IMR-90 (cell line): ENCODE data around the gene KCNH6. TPM values are rescaled to one million over a fixed set of nuclear protein-coding genes. Genes with fewer than 3 reads are reported as not detected.

Experiments
- ATAC-seq: fragments of 200-7000 bp; cut with Tn5 transposase; 2 replicates; pipeline ENCODE4 v1.9.1; 2020; ENCODE audit warnings: low read depth, mild to moderate bottlenecking, moderate library complexity
- BruUV-seq: library from RNA; stranded (reverse); fragments of 400-500 nt; replicated peaks from 2 replicates; lab custom pipeline; 2021; lab: Mats Ljungman, UMichigan
- CTCF ChIA-PET: fragments of 300-600 bp; formaldehyde crosslinking; extraction: SDS; loops from one replicate; lab custom pipeline; 2021; ENCODE audit warnings: antibody characterized with exemption; lab: Yijun Ruan, JAX
- POLR2A ChIA-PET: fragments of 300-600 bp; sonication (Branson Sonifier 250); formaldehyde crosslinking; loops from one replicate; lab custom pipeline; 2022; ENCODE audit warnings: antibody characterized with exemption; ENCODE audit not compliant: unreplicated experiment; lab: Charles Lee
- DNase-seq: peaks from one replicate; pipeline ENCODE4 v3.0.0; 2013
- H2AFZ ChIP-seq: replicated peaks from 2 replicates; pipeline ENCODE3; 2013; ENCODE audit warnings: low read length, mild to moderate bottlenecking; ENCODE audit not compliant: poor library complexity
- H2AK5ac ChIP-seq: 2 replicates; pipeline ENCODE4 v1.6.1; 2013; ENCODE audit warnings: low read depth, low read length, inconsistent platforms
- H2AK9ac ChIP-seq: replicated peaks from 2 replicates; pipeline ENCODE3; 2013; ENCODE audit warnings: mild to moderate bottlenecking, low read depth, low read length, moderate library complexity; ENCODE audit not compliant: poor library complexity
- H2BK120ac ChIP-seq: 2 replicates; pipeline ENCODE4 v1.6.1; 2013; ENCODE audit warnings: low read depth, low read length, inconsistent platforms
- H2BK15ac ChIP-seq: 3 replicates; pipeline ENCODE4 v1.6.1; 2013; ENCODE audit warnings: low read depth, low read length, inconsistent platforms
- H2BK20ac ChIP-seq: 2 replicates; pipeline ENCODE4 v1.6.1; 2013; ENCODE audit warnings: low read depth, mild to moderate bottlenecking, inconsistent platforms, low read length, moderate library complexity
- H2BK5ac ChIP-seq: 2 replicates; pipeline ENCODE4 v1.6.1; 2013; ENCODE audit warnings: mild to moderate bottlenecking, low read depth, low read length, inconsistent platforms; ENCODE audit not compliant: poor library complexity, severe bottlenecking
- H3K14ac ChIP-seq: replicated peaks from 2 replicates; pipeline ENCODE4 v1.6.1; 2013; ENCODE audit warnings: low read depth, low read length, inconsistent platforms
- H3K18ac ChIP-seq: 2 replicates; pipeline ENCODE4 v1.6.1; 2013; ENCODE audit warnings: low read depth, low read length, control low read depth
- H3K23ac ChIP-seq: 2 replicates; pipeline ENCODE4 v1.6.1; 2013; ENCODE audit warnings: low read depth, low read length, inconsistent platforms
- H3K27ac ChIP-seq: 2 replicates; pipeline ENCODE4 v1.5.1; 2013; ENCODE audit warnings: mild to moderate bottlenecking, control low read depth, low read length; ENCODE audit not compliant: insufficient read depth
- H3K27me3 ChIP-seq: 2 replicates; pipeline ENCODE4 v1.6.1; 2013; ENCODE audit warnings: low read length; ENCODE audit not compliant: control insufficient read depth, insufficient read depth
- H3K36me3 ChIP-seq: 2 replicates; pipeline ENCODE4 v1.6.1; 2013; ENCODE audit warnings: low read length, mixed read lengths; ENCODE audit not compliant: control insufficient read depth, insufficient read depth
- H3K4ac ChIP-seq: 2 replicates; pipeline ENCODE4 v1.6.1; 2013; ENCODE audit warnings: low read depth, low read length, inconsistent platforms
- H3K4me1 ChIP-seq: 2 replicates; pipeline ENCODE4 v1.6.1; 2013; ENCODE audit warnings: low read length, mixed read lengths; ENCODE audit not compliant: control insufficient read depth, insufficient read depth
- H3K4me2 ChIP-seq: 2 replicates; pipeline ENCODE4 v1.6.1; 2013; ENCODE audit warnings: low read depth, mild to moderate bottlenecking, control low read depth, low read length, moderate library complexity
- H3K4me3 ChIP-seq: 2 replicates; pipeline ENCODE4 v1.5.1; 2013; ENCODE audit warnings: low read depth, mild to moderate bottlenecking, control low read depth, low read length, moderate library complexity; ENCODE audit not compliant: insufficient read depth
- H3K56ac ChIP-seq: 2 replicates; pipeline ENCODE4 v1.6.1; 2013; ENCODE audit warnings: low read length, inconsistent platforms; ENCODE audit not compliant: insufficient read depth; ENCODE audit errors: extremely low read depth
- H3K79me1 ChIP-seq, 2 experiments: 2 replicates each; pipeline ENCODE4 v1.6.1; 2013; ENCODE audit warnings: low read length in 2 of 2, inconsistent platforms in 1 of 2, low read depth in 1 of 2
- H3K9ac ChIP-seq: 2 replicates; pipeline ENCODE4 v1.6.1; 2013; ENCODE audit warnings: low read depth, low read length, control low read depth
- H3K9me1 ChIP-seq: 2 replicates; pipeline ENCODE4 v1.6.1; 2013; ENCODE audit warnings: low read length, inconsistent platforms; ENCODE audit not compliant: insufficient read depth
- H3K9me3 ChIP-seq: 2 replicates; pipeline ENCODE4 v1.6.1; 2013; ENCODE audit warnings: low read length; ENCODE audit not compliant: control insufficient read depth, insufficient read depth
- H4K20me1 ChIP-seq: 2 replicates; pipeline ENCODE4 v1.6.1; 2013; ENCODE audit warnings: low read length, inconsistent platforms; ENCODE audit not compliant: insufficient read depth
- H4K5ac ChIP-seq: 2 replicates; pipeline ENCODE4 v1.6.1; 2013; ENCODE audit warnings: mild to moderate bottlenecking, low read depth, low read length, control low read depth
- H4K8ac ChIP-seq, 2 experiments: 2 replicates each; pipeline ENCODE4 v1.6.1; 2013; ENCODE audit warnings: low read depth in 2 of 2, low read length in 2 of 2, control low read depth in 1 of 2, inconsistent platforms in 1 of 2
- H4K91ac ChIP-seq: 2 replicates; pipeline ENCODE4 v1.6.1; 2013; ENCODE audit warnings: low read depth, low read length, inconsistent platforms; ENCODE audit not compliant: insufficient read depth
- CEBPB ChIP-seq: IDR thresholded peaks from 2 replicates; pipeline ENCODE4 v1.6.1; 2012; ENCODE audit warnings: low read depth, low read length, improper control_type of control experiment
- CHD1 ChIP-seq: IDR thresholded peaks from 2 replicates; pipeline ENCODE4 v1.6.1; 2012; ENCODE audit warnings: low read depth, low read length, improper control_type of control experiment
- FOS ChIP-seq: fragments of 150-350 bp; IDR thresholded peaks from 2 replicates; pipeline ENCODE4 v1.6.1; 2016; ENCODE audit warnings: low read depth, low read length
- MAZ ChIP-seq: IDR thresholded peaks from 2 replicates; pipeline ENCODE4 v1.6.1; 2012; ENCODE audit warnings: low read depth, mild to moderate bottlenecking, low read length, improper control_type of control experiment, moderate library complexity, borderline replicate concordance
- MXI1 ChIP-seq: IDR thresholded peaks from 2 replicates; pipeline ENCODE4 v1.6.1; 2012; ENCODE audit warnings: low read depth, mild to moderate bottlenecking, low read length, moderate library complexity, borderline replicate concordance
- NFE2L2 ChIP-seq: fragments of 150-350 bp; IDR thresholded peaks from 2 replicates; pipeline ENCODE4 v1.6.1; 2016; ENCODE audit warnings: low read depth, mild to moderate bottlenecking, low read length
- POLR2A ChIP-seq: IDR thresholded peaks from 2 replicates; pipeline ENCODE4 v1.6.1; 2012; ENCODE audit warnings: mild to moderate bottlenecking, low read depth, low read length
- RAD21 ChIP-seq: IDR thresholded peaks from 2 replicates; pipeline ENCODE4 v1.6.1; 2012; ENCODE audit warnings: low read length, improper control_type of control experiment
- RCOR1 ChIP-seq: IDR thresholded peaks from 2 replicates; pipeline ENCODE4 v1.6.1; 2012; ENCODE audit warnings: mild to moderate bottlenecking, low read length, improper control_type of control experiment; ENCODE audit not compliant: insufficient replicate concordance
- WGBS, 2 experiments: methylation state at CpG; one replicate each; pipeline versions ENCODE4 v1.1.5 to v1.1.7; 2013; ENCODE audit warnings: missing lambda C conversion rate in 2 of 2; ENCODE audit not compliant: insufficient read length in 1 of 2; ENCODE audit errors: extremely low coverage in 2 of 2; 5-methylcytosine and 5-hydroxymethylcytosine counted together
- dilution Hi-C: fragments of 300-500 bp; cut with HindIII; formaldehyde crosslinking; loops from one replicate; pipeline ENCODE4 v1.14.3; 2018; ENCODE audit warnings: low sequenced_read_pairs; ENCODE audit not compliant: unreplicated experiment
- in situ Hi-C: fragments of 300-500 bp; cut with MboI; formaldehyde crosslinking; loops from 3 replicates; pipeline ENCODE4 v1.14.3; 2019; ENCODE audit warnings: low sequenced_read_pairs, inconsistent platforms, mixed read lengths
- intact Hi-C: fragments of 100-400 bp; cut with micrococcal nuclease; formaldehyde crosslinking; loops from 2 replicates; pipeline ENCODE4 v1.10.0; 2022
- polyA plus RNA-seq, 3 experiments: library from polyadenylated mRNA; depleted of rRNA; stranded (reverse); fragments of >200 nt; gene quantifications; 2 replicates each; pipeline ENCODE4 v1.2.3, GENCODE V29; 2012; ENCODE audit warnings: low replicate concordance in 1 of 3
- total RNA-seq: library from RNA; depleted of rRNA; stranded (reverse); fragments of >200 nt; gene quantifications from 2 replicates; pipeline ENCODE4 v1.2.3, GENCODE V29; 2012

KCNH6 gene
- total and polyA plus RNA-seq, 2 of the 4 experiments (the other 2 are of a cell fraction): 0.17 to 0.18 TPM

- no peak overlapping the region for H2AFZ ChIP-seq
- H2BK120ac ChIP-seq: no peak overlapping the region
- H3K9ac ChIP-seq: no peak overlapping the region
- no peak overlapping the region for H4K5ac ChIP-seq
- H3K4ac ChIP-seq: no peak overlapping the region
- H3K4me1 ChIP-seq: no peaks in the 10 kb centered on the region
- CTCF ChIA-PET: interaction anchor here (1.1 kb wide), 1 partner anchor 10 kb away, joined by 6 read pairs; no protein-coding TSS in a partner anchor
- no peak overlapping the region for H3K23ac ChIP-seq
- H3K4me2 ChIP-seq: no peak overlapping the region
- in situ Hi-C loops: no loop called here
- WGBS, 2 experiments: 84% methylated on average over 5 of the region's 11 CpGs; no CpG with 5 or more reads in 1 of the 2 experiments
- no peak overlapping the region for H2AK5ac ChIP-seq
- BruUV-seq: no TSS peak
- no peak for TF ChIP-seq NFE2L2
- TF ChIP-seq MXI1: no peak
- no peak for TF ChIP-seq RAD21
- no peak for TF ChIP-seq FOS
- TF ChIP-seq MAZ: no peak
- TF ChIP-seq CHD1: no peak
- TF ChIP-seq CEBPB: no peak
- no peak for TF ChIP-seq POLR2A
- no peak for TF ChIP-seq RCOR1
- H3K9me1 ChIP-seq: peaks cover 12% of the 10 kb centered on the region; the same call in 1 of the 2 replicates
- no peak overlapping the region for H3K27ac ChIP-seq
- no peak overlapping the region for H3K14ac ChIP-seq
- no peak overlapping the region for H2AK9ac ChIP-seq
- no peak overlapping the region for H3K56ac ChIP-seq
- H3K4me3 ChIP-seq: no peak overlapping the region
- H3K36me3 ChIP-seq: peaks cover 34% of the 10 kb centered on the region
- dilution Hi-C loops: no loop called here
- H3K18ac ChIP-seq: no peak overlapping the region
- H4K8ac ChIP-seq: no peak overlapping the region
- ATAC-seq: no peak
- H4K91ac ChIP-seq: no peak overlapping the region
- H3K79me1 ChIP-seq: peaks cover 53 to 76% of the 10 kb centered on the region in 2 experiments
- H4K20me1 ChIP-seq: peaks cover 40% of the 10 kb centered on the region
- intact Hi-C loops: no loop called here
- no peak for DNase-seq
- H3K27me3 ChIP-seq: no peaks in the 10 kb centered on the region
- H2BK20ac ChIP-seq: no peak overlapping the region
- H3K9me3 ChIP-seq: no peaks in the 10 kb centered on the region
- H2BK5ac ChIP-seq: no peak overlapping the region
- POLR2A ChIA-PET: no interaction called here
- no peak overlapping the region for H2BK15ac ChIP-seq
Measured at GRCh38 chr17:63579633-63580032, 56.5 kb downstream of the KCNH6 start.
